Inflammatory macrophage treated with lipopolysaccharide for 1 hour (primary cell): ENCODE results near the gene TEX14.

Experiments used
- DNase-seq, 2 donors: peaks; one replicate each; pipeline ENCODE4 v3.0.0-alpha.2; 2020 to 2022

Gene TEX14

DNA sequence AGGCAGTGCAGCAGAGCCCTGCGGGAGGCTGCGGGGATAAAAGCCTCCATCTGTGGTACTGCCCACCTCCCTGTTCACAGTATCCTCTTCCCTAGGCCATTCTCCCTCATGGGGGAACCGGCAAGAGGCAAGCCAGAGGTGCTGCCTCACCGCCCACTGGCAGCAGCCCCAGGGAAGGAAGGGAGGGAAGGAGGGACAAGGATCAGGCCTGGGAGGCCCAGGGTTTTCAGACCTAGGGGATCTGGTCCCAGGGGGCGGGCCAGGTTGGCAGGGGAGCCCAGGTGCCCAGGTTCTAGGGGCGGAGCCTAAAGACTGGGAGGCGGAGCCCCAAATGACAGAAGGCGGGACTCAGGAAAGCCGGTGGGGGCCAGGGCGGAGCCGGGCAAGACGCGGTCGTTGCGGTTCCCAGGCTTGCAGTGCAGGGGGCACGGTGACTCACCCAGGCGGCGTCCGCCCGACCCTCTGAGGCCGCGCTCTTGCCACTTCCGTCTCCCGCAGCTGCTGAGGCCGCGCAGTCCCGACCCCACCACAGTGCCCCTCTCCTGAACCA, 174.4 kb downstream of the TEX14 start:
- DNase-seq = no peak

DNA sequence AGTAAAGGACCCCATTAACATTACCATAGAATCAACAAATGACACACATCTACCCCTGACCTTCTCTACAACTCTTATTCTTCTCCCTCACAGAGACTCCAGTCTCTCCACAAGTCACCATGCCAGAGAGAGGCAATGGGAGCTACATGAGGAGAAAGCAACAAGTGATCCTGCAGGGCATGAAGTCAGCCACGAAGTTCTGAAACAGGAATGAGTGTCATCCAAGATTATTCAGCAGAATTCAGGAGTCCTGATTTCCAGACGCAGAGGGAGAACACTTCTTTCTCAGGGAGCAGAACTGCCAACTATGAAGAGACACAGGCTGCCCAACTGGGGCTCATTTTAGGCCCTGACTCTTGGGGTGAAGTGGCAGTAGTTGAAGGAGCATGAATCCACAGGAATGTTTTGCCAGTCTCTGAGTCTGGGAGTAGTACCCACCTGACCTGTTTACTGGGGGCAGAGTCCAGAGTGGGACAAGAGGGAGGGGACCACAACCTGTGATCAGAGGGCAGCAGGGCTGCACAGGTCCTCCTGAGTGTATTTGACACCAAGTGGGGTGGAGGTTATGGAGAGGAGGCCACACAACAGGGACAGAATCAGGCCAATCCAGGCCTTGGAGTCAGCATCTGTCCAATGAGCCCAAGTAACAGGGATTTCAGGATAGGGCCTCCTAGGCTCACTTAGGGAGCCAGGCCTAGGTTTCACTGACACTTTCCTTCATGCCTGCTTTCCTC, 175.0 kb downstream of the TEX14 start:
- no peak for DNase-seq

DNA sequence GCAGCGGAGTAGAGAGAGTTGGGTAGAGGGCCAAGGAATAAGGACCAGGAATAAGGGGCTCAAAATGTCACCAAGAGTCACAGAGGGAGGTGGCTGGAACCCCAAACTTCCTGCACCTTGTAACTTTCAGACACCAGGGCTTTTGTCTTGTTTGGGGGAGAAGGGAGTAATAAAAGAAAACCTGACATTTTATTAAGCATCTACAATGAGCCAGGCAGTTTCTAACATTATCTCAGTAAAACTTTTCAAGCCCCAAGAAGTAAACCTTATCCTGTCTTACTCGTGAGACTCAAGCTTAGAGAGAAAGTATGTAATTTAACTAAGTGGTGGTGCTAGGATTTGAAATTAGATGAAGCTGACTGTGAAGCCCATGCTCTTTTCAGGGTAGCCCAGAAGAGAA, 176.6 kb downstream of the TEX14 start:
- DNase-seq = no peak

DNA sequence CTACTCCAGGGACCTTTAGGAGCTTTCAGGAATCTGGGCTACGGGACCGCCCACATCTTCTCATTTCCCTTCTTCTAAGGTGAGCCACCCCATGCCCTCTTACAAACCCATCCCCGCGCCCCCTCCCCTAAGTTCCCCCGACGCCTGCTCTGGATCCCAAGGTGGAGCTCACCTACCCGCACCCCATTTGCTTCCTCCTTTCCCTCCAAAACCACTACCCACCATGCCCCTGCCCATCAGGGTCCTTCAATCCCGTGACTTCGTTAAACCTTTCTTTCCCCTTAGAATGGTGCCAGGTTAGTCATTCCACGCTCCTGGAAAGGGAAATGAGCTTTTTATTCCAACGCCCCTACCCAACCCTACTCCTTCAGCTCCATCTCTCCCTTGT, 177.1 kb downstream of the TEX14 start:
- no peak for DNase-seq

DNA sequence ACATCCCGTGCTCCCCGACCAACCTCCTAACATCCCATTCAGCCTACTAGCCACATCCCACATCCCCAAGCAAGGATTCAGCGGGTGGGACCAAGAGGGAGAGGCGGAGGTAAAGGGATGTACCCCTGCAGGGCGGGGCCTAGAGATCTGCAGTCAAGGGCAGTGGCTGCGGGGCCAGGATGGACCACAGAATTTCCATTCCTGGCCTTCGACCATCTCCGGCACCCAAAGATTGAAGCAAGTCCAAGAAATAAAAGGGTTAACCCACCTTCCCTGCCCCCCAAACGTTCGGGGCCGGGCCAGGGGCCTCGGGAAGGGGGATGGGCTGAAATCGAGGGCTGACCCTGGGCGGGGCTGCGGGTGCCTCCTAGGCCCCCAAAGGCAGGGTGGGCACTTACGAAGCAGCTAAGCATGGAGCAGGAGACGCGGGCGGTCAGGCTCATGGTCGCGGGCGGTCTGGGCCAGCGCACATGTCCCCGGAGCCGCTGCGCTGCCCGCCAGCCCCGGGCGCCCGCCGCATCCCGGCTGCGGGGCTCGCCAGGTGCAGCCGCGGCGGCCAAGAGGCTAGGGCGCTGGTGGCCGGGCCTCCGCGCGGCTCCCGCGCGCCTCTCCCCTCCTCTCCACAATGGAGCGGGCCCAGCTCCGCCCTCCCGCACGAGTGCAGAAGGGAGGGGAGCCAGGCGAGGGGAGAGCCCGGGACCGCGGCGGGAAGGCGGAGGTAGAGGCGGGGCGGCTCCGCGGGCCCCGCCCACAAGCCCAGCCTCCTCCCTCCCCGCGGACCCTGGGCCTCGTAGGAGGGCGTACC, 177.7 kb downstream of the TEX14 start, which contains the start of gene MTMR4:
TSS of gene MTMR4 (minus strand) at position 674 of the 805 bp plus-strand sequence. CDS start at position 443, 231 bp downstream.
- peak; percentile 44 to 58 for DNase-seq

DNA sequence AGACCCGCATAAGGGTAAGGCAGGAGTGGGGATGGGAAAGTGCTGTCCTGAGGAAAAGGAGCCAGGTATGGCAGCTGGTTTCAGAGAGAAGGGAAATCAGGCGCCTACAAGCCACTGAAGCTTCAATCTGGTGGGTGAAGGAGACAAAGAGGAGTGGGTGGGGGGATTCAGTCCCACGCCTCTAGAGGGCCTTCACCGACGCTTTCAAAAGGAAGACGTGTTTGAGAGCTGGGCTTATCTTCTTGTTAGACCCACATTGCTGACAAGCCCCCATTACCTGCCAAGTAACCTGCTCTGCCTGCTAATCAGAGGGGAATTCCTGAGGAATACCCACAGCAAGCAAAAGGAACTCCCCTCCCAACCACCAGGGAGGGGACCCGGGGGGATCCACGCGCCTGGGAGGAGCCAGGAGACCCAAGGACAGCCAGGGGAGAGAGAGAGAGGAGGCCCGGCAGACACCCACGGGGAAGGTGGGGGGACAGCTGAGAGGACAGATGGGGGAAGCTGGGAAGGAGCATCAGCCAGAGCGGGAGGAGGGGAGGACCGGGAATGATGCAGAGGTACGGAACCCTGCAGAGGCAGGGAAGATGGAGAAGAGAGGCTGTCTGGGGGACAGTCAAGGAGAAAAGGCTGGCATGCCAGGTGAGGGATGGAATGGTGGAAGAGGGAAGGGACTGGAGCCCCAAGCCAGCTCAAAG, 178.4 kb downstream of the TEX14 start:
- peak in 1 of 2 donors; percentile 56 for DNase-seq

DNA sequence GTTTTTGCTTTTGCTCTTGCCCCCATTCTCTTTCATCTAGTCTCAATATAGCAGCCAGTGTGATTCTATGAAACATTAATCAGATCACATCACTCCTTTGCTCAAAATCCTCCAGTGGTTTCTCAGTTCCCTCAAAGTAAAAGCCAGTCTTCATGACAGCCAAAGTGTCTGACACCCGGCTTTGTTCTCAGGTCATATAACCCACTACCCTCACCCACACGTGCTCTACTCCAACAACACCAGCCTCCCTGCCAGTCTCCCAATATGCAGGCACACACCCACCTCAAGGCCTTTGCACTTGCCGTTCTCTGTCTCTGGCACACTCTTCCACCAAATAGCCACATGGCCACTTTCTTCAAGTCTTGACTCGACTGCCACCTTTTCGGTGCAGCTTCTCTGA, 181.8 kb downstream of the TEX14 start:
- DNase-seq = no peak

DNA sequence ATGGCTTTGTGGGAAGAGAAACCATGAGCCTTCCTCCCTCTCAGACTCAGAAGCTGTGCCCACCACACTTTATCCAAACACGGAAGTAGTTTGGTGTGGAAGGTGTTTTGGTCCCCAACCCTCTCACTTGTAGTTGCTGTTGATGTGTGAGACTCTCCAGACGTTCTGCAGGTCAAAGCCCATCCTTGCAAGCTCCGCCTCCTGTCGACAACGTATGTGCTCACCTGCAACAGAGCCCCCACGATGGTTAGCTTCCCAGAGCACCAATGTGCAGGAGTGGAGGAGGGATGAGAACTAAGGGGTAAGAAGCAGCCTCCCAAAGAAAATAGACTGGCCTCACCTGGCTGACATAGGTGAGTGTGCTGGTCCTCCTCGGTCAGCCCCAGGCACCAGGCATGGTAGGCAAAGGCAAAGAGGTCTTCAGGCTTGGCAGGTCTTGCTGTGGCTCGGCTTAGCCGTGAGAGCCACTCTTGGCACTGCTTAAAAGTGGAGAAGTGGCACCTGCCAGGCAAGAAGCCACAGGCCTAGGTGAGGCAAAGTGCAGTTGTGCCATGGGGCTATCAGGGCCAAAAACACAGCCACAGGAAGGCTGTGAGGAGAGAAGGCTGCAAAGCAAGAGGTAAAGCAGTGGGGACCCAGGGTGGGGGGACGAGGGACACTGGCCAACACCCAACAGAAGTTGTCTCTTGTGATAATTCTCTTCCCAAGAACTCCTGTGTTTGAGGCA, 183.3 kb downstream of the TEX14 start:
- DNase-seq = no peak

DNA sequence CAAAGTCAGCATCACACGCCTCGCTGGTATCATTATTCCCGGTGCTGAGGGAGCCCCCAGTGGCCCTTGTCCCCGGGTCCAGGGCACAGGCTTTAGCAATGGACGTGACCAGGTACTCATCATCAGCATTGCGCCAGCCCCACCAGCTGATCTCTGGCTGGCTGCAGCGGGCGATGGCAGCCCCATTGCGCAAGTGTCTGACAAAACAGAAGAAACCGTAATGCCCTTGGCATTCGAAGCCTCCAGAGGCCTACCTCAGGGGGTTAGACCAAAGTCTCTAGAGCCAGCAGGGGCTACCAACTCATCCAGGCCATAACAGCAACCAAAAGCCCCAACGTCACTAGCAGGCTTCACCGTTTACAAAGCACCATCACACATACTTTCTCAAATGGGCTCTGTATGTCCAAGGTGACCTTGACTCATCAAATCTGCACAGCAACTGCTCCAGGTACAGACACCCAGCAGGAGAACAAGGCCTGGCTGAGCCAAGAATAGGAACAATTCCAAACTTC, 184.7 kb downstream of the TEX14 start:
- DNase-seq = peak; percentile 30 to 74
